ENCODE data around the gene SMNDC1.
A peak's percentile ranks its signal among the peaks of the same experiment; 100 is the strongest.

SMNDC1 gene

GRCh38 chr10:110317866-110318850 is 13.4 kb upstream of the SMNDC1 start:
- Histone ChIP-seq H3K9ac (ENCODE audit: low read length) (no peak overlapping the region), H3K27me3 (ENCODE audit: low read depth, low read length) (no peaks in the 10 kb centered on the region), H3K36me3 (replicated peaks; ENCODE audit: low read depth, low read length) (no peaks in the 10 kb centered on the region), H2AFZ (ENCODE audit: low read depth, low read length) (no peak overlapping the region), H3K4me1 (ENCODE audit: low read length) (peaks cover 14% of the 10 kb centered on the region), H3K9me3 (ENCODE audit: insufficient read depth, low read length) (no peaks in the 10 kb centered on the region), H4K20me1 (ENCODE audit: insufficient read depth, low read length) (no peaks in the 10 kb centered on the region), H3K4me2 (ENCODE audit: low read length) (peak overlapping the region; percentile 37; the same call in 1 of the 2 replicates), H3K4me3 (ENCODE audit: low read length) (no peak overlapping the region), H3K27ac (ENCODE audit: low read length) (no peak overlapping the region), H3K79me2 (ENCODE audit: low read length) (no peaks in the 10 kb centered on the region)
- TF ChIP-seq EZH2phosphoT487 (IDR thresholded peaks at IDR 0.05; ENCODE audit: low read depth) (no peak), CTCF (IDR thresholded peaks at IDR 0.05; ENCODE audit: low read depth, low read length) (no peak)

- H3K4me3 ChIP-seq (ENCODE audit: low read length) = no peak overlapping the region
- H3K4me1 ChIP-seq (ENCODE audit: low read length) = peaks cover 26% of the 10 kb centered on the region
- H3K4me2 ChIP-seq (ENCODE audit: low read length) = no peak overlapping the region
- no peak overlapping the region for H3K27ac ChIP-seq (ENCODE audit: low read length)
- H3K36me3 ChIP-seq (replicated peaks; ENCODE audit: low read depth, low read length) = no peaks in the 10 kb centered on the region
- H2AFZ ChIP-seq (ENCODE audit: low read depth, low read length) = no peak overlapping the region
- no peaks in the 10 kb centered on the region for H3K79me2 ChIP-seq (ENCODE audit: low read length)
- H3K27me3 ChIP-seq (ENCODE audit: low read depth, low read length) = 0 out of 2 replicates have a peak, but pooled peaks cover 4% of the 10 kb centered on the region
- TF ChIP-seq CTCF (IDR thresholded peaks at IDR 0.05; ENCODE audit: low read depth, low read length) (no peak), EZH2phosphoT487 (IDR thresholded peaks at IDR 0.05; ENCODE audit: low read depth) (no peak)
- H3K9me3 ChIP-seq (ENCODE audit: insufficient read depth, low read length) = no peaks in the 10 kb centered on the region
- H3K9ac ChIP-seq (ENCODE audit: low read length) = no peak overlapping the region
- no peaks in the 10 kb centered on the region for H4K20me1 ChIP-seq (ENCODE audit: insufficient read depth, low read length)
These were observed 9.0 kb upstream of the SMNDC1 start for GRCh38 chr10:110313674-110314073.

GRCh38 chr10:110312206-110312605 is 7.5 kb upstream of the SMNDC1 start:
- no peaks in the 10 kb centered on the region for H3K36me3 ChIP-seq (replicated peaks; ENCODE audit: low read depth, low read length)
- TF ChIP-seq EZH2phosphoT487 (IDR thresholded peaks at IDR 0.05; ENCODE audit: low read depth) (no peak), CTCF (IDR thresholded peaks at IDR 0.05; ENCODE audit: low read depth, low read length) (no peak)

GRCh38 chr10:110311357-110311949 is 6.7 kb upstream of the SMNDC1 start:
- no peak overlapping the region for H3K9ac ChIP-seq (ENCODE audit: low read length)
- no peaks in the 10 kb centered on the region for H3K79me2 ChIP-seq (ENCODE audit: low read length)
- H3K27me3 ChIP-seq (ENCODE audit: low read depth, low read length) = 0 out of 2 replicates have a peak, but pooled peaks cover 4% of the 10 kb centered on the region
- H3K4me2 ChIP-seq (ENCODE audit: low read length) = peak overlapping the region; percentile 55
- 0 out of 2 replicates have a peak overlapping the region, but pooled peaks have one; percentile 21 for H2AFZ ChIP-seq (ENCODE audit: low read depth, low read length)
- H3K4me1 ChIP-seq (ENCODE audit: low read length) = peaks cover 21% of the 10 kb centered on the region
- H3K4me3 ChIP-seq (ENCODE audit: low read length) = peak overlapping the region; percentile 37; the same call in 1 of the 2 replicates
- no peaks in the 10 kb centered on the region for H3K36me3 ChIP-seq (replicated peaks; ENCODE audit: low read depth, low read length)
- no peaks in the 10 kb centered on the region for H3K9me3 ChIP-seq (ENCODE audit: insufficient read depth, low read length)
- no peaks in the 10 kb centered on the region for H4K20me1 ChIP-seq (ENCODE audit: insufficient read depth, low read length)
- TF ChIP-seq EZH2phosphoT487 (IDR thresholded peaks at IDR 0.05; ENCODE audit: low read depth) (no peak), CTCF (IDR thresholded peaks at IDR 0.05; ENCODE audit: low read depth, low read length) (peak; percentile 72)
- H3K27ac ChIP-seq (ENCODE audit: low read length) = no peak overlapping the region

More at GRCh38 chr10:110312206-110312605, 7.5 kb upstream of the SMNDC1 start:
- no peak overlapping the region for H2AFZ ChIP-seq (ENCODE audit: low read depth, low read length)
- H3K4me2 ChIP-seq (ENCODE audit: low read length) = no peak overlapping the region
- H3K79me2 ChIP-seq (ENCODE audit: low read length) = no peaks in the 10 kb centered on the region
- H3K9ac ChIP-seq (ENCODE audit: low read length) = no peak overlapping the region
- no peak overlapping the region for H3K27ac ChIP-seq (ENCODE audit: low read length)
- H4K20me1 ChIP-seq (ENCODE audit: insufficient read depth, low read length) = no peaks in the 10 kb centered on the region
- H3K4me1 ChIP-seq (ENCODE audit: low read length) = peaks cover 17% of the 10 kb centered on the region
- H3K4me3 ChIP-seq (ENCODE audit: low read length) = no peak overlapping the region
- 0 out of 2 replicates have a peak, but pooled peaks cover 4% of the 10 kb centered on the region for H3K27me3 ChIP-seq (ENCODE audit: low read depth, low read length)
- H3K9me3 ChIP-seq (ENCODE audit: insufficient read depth, low read length) = no peaks in the 10 kb centered on the region

Data from OCI-LY3 (cell line).